GM08714 (cell line): Measurements from ENCODE around the gene SLC26A6.
A peak's percentile ranks its signal among the peaks of the same experiment; 100 is the strongest.

Experiments used
- H3K4me3 ChIP-seq: fragments of 200-500 bp; sonication (Bioruptor generic); 2 replicates; pipeline ENCODE4 v1.5.1; 2014; ENCODE audit warnings: mild to moderate bottlenecking, low read length, inconsistent platforms
- ZNF274 ChIP-seq: IDR thresholded peaks from 2 replicates; pipeline ENCODE4 v1.6.1; 2012; ENCODE audit warnings: mild to moderate bottlenecking, low read depth, low read length

SLC26A6 gene

GRCh38 chr3:48652923-48653715 is 17.9 kb upstream of the SLC26A6 start:
- H3K4me3 ChIP-seq, result no peak overlapping the region
- TF ChIP-seq ZNF274, result no peak

GRCh38 chr3:48651771-48652170 is 16.5 kb upstream of the SLC26A6 start:
- H3K4me3 ChIP-seq, result no peak overlapping the region
- TF ChIP-seq ZNF274, result no peak

DNA sequence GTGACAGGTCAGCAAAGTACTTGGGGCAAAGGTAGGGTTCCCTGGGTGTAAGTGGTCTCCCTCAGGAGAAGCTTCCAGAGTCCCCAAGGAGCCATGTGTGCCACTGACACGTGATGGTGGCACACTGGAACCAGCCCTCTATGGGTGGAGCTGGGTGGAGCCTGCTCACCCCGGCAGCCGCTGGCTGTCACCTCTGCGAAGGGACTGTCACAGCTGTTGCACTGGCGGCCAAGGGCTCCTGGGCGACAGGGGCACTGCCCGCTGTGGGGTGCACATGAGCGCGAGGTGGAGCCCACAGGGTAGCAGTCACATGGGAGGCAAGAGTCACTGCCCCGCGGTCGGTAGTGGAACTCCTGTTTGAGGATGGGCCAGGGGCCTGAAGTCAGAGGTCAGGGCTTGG is 15.5 kb upstream of the SLC26A6 start:
- TF ChIP-seq ZNF274, result no peak
- no peak overlapping the region for H3K4me3 ChIP-seq

GRCh38 chr3:48648188-48648850 is 13.1 kb upstream of the SLC26A6 start:
- no peak overlapping the region for H3K4me3 ChIP-seq
- TF ChIP-seq ZNF274, result no peak

DNA sequence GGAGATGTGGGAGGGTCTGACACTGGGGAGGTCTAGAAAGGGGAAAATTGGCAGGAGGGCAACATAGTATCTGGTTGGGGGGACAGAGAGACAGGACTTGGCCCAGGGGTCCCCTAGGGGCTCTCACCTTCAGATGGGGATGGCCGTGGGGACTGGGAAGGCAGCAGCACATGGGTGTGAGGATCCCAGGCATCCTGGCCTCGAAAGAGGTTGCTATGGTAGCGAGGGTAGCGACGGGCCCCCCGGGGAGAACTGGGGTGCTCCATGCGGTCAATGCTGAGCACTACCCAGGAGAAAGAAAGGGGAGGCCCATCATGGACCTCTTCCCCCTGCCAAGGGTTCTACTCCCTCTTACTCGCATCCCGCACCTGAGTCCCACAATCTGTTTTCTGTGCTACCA is 12.5 kb upstream of the SLC26A6 start:
- no peak for TF ChIP-seq ZNF274
- H3K4me3 ChIP-seq, result no peak overlapping the region

- TF ChIP-seq ZNF274, result no peak
- H3K4me3 ChIP-seq, result no peak overlapping the region
These were observed 9.9 kb upstream of the SLC26A6 start for GRCh38 chr3:48644898-48645760.

DNA sequence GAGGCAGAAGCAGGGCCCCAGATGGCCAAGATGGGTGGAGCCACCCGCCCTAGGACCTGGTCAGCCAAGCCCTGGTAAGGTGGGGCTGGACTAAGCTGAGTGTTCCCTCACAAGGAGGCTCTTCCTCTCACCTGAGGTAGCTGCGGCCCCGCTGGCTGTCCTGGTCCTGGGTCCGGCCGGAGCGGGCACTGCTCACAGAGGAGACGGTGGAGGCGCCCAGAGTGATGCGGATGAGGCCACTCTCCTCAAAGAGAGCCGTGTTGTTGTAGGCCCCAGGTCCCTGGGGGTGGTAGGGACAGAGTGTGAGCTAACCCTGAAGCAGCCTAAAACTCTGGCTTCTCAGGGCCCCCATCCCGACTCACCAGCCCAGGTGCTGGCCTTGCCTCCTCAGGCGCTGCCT is 7.3 kb upstream of the SLC26A6 start:
- TF ChIP-seq ZNF274, result no peak
- no peak overlapping the region for H3K4me3 ChIP-seq

GRCh38 chr3:48641396-48641795 is 6.1 kb upstream of the SLC26A6 start:
- TF ChIP-seq ZNF274, result no peak
- no peak overlapping the region for H3K4me3 ChIP-seq

DNA sequence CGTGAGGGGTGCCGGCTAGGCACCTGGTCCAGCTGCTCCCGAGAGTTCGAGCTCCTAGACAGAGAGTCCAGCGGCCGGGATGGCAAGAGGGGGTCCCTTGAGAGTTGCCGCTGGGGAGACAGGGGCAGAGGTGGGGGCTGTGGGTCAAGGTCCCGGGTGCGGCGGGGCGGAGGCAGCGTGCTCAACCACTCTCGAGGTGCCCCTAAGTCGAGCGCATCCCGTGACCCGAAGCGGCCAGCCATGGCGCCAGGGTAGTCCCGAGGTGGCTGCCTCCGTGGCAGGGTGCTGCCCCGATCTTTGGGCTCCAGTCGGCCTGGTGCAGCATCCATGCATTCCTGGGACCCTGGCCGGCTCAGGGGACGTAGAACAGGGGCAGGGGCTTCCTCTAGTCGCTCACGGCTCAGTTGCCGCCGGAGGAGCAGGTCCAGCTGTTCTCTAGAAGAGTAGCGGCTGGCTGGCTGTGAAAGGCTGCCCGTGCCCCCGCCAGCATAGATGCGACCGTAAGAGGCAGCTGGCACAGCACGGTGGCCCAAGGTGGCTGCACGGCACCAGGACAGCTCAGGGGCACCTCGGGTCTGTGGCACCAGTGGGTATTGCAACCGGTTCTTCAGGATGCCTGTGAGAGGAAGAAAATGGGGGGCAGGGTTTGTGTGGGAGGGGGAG is 4.8 kb upstream of the SLC26A6 start:
- H3K4me3 ChIP-seq, result no peak overlapping the region
- TF ChIP-seq ZNF274, result no peak

GRCh38 chr3:48637305-48637704 is 2.0 kb upstream of the SLC26A6 start:
- no peak for TF ChIP-seq ZNF274
- no peak overlapping the region for H3K4me3 ChIP-seq

- peak overlapping the region; percentile 66 for H3K4me3 ChIP-seq
- TF ChIP-seq ZNF274, result no peak
These were observed 941 bp upstream of the SLC26A6 start for GRCh38 chr3:48636149-48636655.

- TF ChIP-seq ZNF274, result no peak
- H3K4me3 ChIP-seq, result peak overlapping the region; percentile 86; the same call in 1 of the 2 replicates
These were observed 520 bp downstream of the SLC26A6 start for GRCh38 chr3:48634661-48635221.

- no peak overlapping the region for H3K4me3 ChIP-seq
- TF ChIP-seq ZNF274, result no peak
These were observed 1.5 kb downstream of the SLC26A6 start for GRCh38 chr3:48633743-48634142.

DNA sequence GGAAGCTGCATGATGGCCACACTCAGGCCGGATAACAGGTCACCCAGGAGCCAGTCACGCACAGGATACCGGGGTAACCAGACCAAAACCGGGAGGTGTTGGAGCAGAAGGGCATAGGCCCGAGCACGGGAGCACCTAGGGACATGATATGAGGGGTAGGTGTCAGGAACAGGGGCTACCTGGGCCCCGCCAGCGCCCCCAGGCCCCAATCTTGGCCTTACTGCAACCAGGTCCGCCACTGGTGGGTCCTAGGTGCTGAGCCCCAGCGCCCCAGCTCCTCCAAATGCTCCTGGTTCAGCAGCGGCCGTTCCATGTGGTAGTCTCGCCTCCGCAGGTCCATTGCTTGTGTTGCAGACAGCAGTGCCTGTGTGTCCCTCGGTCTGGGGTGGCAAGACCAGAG is 2.0 kb downstream of the SLC26A6 start:
- no peak for TF ChIP-seq ZNF274
- H3K4me3 ChIP-seq, result no peak overlapping the region
